ENCODE results near the gene ANKS3.
"Not testable (repeated sequence)": the region's sequence is repeated elsewhere in the genome, so short reads cannot be mapped to it uniquely, and the experiment has no call there.

Gene ANKS3

DNA sequence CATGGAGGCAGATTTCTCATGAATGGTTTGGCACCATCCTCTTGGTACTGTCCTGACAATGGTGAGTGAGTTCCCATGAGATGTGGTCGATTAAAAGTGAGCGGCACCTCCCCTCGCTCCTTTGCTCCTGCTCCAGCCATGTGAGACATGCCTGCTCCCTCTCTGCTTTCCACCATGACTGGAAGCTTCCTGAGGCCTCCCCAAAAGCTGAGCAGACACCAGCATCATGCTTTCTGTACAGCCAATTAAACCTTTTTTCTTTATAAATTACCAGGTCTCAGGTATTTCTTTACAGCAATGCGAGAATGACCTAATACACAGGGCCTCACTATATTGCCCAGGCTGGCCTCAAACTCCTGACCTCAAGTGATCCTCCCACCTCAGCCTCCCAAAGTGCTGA, 20.8 kb upstream of the ANKS3 start:
- no peak for DNase-seq (ENCODE audit: low spot score)

DNA sequence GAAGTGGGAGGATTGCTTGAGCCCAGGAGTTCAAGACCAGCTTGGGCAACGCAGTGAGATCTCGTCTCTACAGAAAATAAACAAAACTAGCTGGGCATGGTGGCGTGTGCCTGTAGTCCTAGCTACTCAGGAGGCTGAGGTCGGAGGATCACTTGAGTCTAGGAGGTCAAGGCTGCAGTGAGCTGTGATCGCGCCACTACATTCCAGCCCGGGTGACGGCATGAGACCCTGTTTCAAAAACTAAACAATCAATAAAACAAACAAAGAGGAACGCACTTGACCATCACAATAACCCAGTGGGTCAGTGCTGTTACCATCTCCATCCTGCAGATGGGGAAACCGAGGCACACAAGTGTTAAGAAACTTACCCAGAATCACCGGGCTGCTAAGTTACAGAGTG, 19.2 kb upstream of the ANKS3 start:
- no peak for DNase-seq (ENCODE audit: low spot score)

DNA sequence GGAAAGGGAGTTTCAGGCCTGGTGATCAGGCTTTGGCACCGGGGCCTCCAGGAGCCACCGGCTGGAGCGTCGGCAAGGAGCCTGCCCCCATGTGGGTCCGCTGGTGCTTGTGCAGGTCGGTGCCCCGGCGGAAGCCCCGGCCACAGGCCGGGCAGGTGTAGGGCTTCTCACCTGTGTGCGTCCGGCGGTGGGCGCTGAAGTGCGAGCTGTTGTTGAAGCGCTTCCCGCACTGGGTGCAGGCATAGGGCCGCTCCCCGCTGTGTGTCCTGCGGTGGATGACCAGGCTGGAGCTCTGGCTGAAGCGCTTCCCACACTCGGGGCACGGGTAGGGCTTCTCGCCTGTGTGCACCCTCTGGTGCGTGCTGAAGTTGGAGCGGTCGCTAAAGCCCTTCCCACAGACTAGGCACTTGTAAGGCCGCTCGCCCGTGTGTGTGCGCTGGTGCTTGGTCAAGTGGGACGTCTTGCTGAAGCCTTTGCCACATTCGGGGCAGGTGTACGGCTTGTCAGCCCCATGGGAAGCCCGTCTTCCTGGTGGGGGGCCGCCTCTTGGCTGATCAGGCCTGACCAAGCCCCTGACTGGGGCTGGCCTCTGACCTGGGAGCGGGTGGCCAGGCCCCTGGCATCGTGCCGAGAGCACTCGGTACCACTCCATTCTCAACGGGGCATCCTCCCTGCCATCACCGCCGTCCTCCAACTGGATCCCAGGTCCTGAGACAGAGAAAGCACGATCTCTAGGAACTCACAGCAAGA, 18.5 kb upstream of the ANKS3 start:
- no peak for DNase-seq (ENCODE audit: low spot score)

DNA sequence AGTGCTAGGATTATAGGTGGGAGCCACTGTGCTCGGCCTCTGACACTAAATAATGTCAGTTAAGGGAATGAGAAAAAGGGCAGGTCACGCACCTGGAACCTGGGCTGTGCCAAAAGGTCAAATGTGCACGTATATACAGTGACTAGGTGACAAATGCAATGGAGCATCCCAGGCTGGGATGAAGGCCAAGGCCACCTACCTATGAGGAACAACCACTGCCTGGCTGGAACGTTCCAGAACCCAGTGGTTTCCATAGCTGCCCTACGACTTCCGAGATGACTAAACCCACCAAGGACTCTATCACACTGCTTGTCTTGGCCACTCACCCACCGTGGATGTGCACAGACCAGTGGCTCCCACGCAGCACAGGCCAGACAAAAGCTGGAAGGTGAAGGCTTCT, 16.8 kb upstream of the ANKS3 start:
- DNase-seq (ENCODE audit: low spot score) = no peak

DNA sequence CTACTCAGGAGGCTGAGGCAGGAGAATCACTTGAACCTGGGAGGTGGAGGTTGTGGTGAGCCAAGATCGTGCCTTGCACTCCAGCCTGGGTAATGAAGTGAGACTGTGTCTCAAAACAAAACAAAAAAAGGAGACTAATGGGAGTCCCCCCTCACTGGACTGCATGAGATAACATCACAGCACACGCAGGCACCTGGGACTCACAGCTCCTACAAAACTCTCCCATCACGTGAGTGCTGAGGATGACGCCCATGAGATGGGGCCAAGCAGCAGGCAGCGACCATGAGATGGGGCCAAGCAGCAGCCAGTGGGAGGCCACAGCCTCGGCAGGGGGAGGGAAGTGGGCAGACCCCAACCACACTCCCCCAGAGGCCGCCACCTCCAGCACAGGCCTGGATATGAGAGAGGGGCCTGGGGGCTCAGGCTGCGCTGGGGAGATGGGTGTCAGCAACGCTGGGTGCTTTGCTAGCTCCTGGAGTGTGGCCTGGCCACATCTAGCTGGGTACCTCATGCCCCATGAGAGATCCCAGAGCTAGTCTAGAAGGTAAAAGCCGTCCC, 15.7 kb upstream of the ANKS3 start:
- DNase-seq (ENCODE audit: low spot score) = no peak

DNA sequence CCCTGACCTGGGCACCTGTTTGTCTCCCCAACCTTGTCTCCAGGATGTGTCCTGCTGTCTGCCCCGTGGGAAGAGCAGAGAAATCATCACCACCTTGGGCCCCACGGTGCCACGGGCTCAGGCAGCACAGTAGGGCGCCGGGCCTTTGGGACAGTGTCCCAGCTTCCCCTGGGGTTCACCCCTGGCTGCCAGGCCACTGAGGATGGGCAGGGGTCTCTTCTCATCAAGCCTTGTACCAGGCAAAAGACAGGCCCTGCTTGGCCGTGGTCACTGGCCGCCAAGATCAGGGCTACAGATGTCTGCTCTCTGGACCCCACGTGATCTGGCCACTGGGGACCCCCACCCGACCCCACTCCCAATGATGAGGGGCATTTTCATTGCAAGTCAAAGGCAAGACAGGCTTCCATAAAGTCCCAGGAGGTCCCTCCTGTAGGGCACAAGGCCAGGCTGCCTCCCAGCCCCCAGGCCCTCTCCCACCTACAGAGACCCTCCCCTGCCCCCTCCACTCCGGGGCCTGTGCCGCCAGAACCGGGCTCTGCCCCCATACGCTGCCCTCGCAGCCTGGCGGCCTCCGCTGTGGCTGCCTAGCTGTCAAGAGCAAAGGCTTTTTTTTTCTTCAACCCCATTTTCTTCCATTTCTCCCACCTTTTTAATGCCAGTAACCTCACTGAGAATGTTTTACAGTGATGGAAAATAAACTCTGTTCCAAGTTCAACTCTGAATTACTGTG, 14.8 kb upstream of the ANKS3 start:
- DNase-seq (ENCODE audit: low spot score) = no peak

DNA sequence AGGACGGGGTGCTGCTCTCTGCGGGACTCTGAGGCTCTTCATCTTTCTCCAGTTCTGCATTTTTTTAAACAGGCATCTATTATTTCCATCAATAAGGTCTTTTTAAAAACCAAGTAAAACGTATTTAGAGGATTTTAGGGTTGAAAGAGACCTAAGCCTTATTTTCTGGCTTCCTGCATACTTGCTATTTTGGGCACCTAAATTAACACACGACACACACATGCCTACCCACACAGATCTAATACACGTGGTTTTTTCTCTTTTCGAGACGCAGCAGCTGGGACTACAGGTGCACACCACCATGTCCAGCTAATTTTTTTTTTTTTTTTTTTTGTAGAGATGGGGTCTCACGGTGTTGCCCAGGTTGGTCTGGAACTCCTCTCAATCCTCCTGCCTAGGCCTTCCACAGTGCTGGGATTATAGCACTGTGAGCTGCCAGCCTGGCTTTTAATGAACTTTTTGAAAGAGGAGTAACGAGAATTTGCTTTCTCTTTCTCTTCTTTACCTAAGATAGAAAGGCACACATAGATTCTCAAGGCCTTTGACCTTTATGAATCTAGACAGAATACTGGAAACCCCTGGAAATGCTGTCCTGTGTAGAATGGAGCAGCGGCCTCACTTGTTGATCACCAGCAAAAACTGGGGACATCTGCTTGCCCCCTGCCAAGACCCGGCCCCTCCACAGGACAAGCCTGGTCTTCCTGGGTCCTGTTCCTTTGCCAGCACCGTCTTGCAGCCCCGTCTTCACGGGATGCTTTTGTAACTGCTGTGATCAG, 14.0 kb upstream of the ANKS3 start:
- DNase-seq (ENCODE audit: low spot score) = no peak

DNA sequence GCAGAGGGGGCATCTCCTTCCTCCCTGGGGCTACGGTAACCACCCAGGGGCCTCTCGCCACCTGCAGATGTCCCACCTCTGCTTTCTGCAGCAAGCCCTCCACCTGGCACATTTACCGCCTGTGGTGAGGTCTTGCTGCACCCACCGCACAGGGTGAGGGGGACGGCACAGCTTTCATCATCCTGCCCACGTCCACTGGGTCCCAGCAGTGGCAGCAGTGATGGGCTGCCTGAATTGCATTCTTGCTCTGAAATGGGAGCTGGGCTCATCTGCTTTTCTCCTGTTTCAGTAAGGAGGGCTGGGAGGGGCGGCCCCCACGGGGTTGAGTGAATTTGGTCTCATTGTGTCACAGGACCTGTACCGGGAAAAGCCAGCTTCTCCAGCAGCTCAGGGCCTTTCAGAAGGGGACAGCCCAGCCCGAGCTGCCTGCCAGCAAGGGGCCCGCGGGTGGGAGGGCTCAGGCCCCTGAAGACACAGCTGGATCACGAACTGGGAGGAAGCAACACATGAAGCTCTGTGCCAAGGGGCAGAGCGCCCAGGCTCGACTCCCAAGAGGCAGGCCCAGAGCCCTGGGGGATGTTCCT, 13.0 kb upstream of the ANKS3 start:
- DNase-seq (ENCODE audit: low spot score) = no peak

DNA sequence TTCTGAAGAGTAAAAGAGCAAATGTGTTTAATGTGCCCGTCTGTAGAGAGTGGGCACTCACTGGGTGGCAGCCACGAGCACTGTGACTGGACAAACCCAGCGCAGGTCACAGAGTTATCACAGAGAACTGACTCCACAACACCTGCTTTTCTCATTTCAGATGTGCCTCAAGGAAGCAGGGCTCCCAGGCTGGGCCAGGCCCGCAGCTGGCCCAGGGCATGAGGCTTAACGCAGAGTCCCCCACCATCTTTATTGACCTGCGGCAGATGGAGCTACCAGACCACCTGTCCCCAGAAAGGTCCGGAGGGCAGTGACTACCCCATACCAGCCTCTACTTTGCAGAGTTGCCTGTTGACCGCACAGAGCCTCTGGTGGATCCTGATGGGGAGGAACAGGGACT, 12.1 kb upstream of the ANKS3 start:
- DNase-seq (ENCODE audit: low spot score) = no peak

DNA sequence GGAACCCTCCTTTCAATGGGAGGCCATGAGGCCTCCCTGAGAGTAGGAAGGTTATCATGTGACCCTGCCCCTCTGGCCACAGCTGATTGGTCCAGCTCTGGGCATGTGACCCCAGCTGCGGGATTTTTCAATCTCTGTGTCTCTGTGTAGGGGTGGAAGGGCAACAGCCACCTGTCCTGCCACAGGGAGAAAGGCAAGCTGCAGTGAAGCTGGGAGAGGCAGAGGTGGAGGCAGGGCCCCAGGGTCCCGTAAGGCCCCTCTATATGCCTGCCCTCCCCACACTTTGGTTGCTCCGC, 11.2 kb upstream of the ANKS3 start:
- DNase-seq (ENCODE audit: low spot score) = no peak

DNA sequence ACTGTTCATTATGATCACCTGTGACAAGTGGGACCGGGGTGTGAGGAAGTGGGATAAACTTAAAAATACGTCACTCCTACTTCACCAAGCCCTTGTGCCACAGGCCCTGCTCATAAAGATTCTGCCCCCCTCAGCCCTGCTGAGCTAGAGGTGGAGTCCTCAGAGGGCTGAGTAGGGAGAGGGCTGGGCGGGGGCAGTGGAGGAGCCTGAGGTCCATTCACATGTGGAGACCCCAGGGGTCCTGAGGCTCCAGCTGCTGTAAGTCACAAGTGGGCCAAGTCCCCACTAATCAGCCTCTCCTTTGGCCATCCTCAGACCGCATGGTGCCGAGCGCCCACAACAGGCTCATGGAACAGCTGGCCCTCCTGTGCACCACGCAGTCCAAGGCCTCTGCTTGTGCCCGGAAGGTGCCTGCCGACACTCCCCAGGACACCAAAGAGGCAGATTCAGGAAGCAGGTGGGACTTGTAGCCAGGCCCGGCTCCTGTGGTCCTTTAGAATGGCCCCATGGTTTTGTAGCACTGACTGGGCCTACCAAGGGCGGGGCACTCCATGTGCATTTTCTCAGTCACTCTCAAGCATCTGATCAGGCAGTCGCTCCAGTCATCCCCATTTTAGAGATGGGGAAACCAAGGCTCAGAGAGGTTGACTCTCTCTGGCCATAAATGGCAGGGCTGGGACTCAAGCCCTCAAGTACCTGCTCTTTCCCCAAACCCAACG, 10.6 kb upstream of the ANKS3 start:
- DNase-seq (ENCODE audit: low spot score) = no peak

DNA sequence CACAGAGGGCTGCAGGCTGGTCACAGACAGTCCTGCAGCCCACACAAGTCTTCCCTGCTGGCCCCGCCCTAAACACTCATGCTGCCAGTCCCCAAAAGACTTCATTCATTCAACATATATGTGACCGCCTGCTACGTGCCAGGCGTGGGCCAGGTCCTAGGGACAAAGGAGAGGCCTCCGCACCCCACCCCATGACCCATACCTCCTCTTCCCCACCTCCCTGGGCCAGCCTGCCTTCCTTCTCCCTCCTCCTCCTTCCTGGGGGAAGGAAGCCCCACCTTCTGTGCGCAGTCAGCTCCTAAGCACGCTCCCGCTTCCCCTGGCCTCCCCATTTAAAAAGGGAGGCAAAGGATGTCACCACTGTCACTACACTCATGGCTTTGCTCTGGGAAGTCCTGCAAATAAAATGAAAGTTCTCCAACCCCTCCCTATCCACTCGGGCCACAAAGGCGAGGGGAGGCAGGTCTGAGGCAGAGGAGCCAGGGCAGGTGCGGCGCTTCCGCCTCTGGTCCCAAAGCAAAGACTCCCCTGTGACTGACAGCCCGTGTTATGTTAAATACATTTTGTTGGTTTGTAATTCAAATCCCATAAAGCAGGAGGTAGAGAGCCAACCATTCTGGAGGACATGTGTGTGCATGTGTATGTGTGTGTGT, 9.3 kb upstream of the ANKS3 start:
- DNase-seq (ENCODE audit: low spot score) = no peak

DNA sequence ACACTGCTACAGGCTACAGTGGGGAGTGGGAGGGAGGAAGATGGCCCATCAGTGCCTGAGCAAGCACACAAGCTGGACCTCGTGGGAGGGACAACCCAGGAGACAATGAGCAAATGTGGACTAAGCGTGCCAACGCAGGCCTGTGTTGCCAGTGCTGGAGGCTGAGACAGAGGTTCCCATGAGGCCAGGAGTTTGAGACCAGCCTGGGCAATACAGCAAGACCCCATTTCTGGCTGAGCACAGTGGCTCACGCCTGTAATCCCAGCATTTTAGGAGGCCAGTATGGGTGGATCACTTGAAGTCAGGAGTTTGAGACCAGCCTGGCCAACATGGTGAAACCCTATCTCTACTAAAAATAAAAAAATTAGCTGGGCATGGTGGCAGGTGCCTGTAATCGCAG, 4.3 kb upstream of the ANKS3 start:
- not testable (repeated sequence) for DNase-seq (ENCODE audit: low spot score)

DNA sequence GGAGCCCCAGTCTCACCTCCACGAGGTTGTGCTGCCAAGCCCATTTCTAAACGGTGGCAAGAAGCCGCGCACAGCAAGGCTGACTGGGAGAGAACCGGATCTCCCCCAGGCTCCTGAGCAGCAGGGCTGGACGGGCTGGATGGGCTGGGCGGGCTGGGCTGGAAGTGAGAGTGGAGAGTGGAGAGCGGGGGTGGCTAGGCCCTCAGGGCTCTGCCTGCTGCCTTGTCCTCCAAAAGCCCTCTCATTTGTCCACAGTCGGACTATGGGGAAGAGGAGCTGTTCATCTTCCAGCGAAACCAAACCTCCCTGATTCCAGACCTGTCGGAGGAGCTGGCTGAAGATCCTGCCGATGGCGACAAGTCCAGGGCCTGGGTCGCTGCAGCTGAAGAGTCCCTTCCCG, 3.5 kb upstream of the ANKS3 start:
- no peak for DNase-seq (ENCODE audit: low spot score)

DNA sequence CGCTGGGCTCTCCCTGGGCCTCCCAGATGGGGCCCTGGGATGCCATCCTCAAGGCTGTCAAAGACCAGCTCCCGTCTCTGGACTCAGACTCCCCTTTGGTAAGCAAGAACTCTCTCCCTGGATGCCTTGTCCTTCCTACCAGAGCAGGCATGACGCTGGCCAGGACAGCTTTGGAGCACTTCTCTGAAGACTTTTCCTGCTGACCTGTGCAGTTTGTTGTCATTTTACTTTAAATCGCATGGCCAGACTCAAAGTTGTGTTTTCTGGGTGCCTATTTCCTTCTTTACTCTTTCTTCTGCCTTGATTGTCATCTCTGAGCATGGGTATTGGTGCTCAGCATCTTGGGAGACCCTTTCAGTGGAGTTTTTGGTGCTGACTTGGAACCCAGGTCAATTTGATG, 2.5 kb upstream of the ANKS3 start:
- DNase-seq (ENCODE audit: low spot score) = no peak

DNA sequence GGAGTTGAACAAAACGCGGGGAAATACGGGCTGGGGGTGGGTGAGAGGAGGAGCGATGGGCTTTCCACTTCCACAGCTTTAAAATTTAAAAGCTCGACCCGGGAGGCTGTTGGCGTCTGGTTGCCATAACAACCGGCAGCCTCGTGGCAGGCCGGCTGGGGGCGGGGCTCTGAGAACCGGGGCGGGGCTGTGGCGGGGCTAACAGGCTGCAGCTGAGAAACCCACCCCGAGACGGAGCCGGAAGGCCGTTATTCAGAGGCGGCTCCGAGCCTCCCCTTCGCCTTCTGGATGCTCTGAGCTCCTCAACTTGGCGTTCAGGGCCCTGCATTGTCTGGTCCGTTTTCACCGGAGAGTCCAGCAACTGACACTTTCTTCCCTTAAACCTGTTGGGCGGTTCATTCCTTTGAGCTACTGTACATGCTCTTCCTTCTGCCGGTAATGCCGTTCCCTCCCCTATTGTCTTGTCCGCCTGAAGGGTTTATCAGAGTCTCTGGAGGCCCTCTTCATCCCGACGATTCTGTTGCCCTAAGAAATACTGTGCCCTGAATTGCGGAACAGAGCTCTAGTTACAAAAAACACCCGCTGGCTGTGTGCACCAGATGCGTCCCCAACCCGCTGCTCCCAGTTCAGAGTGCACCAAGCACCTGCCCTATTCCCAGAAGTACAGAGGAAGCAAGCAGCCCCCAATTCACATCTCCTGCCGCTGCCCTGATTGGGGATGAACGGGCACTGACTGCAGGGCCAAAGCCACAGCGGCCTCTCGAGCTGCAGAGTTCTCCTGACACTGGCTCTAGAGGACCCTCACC, 862 bp upstream of the ANKS3 start:
- DNase-seq (ENCODE audit: low spot score) = peak; percentile 90

DNA sequence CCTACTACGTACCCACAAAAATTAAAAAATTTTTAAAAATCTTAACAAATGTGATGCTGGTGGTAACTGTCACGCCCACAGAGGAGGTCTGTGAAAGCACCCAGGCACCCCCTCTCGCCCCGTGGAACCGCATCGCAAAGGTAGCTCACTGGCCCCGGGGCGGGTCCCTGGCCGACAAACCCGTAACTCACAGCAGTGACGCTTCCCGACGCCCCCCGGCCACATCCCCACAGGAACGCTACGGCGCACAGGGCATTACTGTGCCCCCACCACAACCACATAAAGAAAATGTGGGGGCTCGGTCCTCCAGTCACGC, 366 bp downstream of the ANKS3 start:
- DNase-seq (ENCODE audit: low spot score) = no peak

DNA sequence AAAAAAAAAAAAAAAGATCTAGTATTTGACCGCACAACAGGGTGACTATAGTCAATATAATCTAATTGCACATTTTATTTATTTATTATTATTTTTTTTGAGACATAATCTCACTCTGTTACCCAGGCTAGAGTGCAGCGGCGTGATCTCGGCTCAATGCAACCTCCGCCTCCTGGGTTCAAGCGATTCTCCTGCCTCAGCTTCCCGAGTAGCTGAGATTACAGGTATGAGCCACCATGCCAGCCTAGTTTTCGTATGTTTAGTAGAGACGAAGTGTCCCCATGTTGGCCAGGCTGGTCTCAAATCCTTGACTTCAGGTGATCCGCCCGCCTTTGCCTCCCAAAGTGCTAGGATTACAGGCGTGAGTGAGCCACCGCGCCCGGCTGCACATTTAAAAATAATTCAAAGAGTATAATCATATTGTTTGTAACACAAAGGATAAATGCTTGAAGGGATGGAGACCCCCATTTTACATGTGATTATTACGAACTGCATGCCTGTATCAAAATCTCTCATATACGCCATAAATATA, 794 bp downstream of the ANKS3 start:
- DNase-seq (ENCODE audit: low spot score) = no peak

DNA sequence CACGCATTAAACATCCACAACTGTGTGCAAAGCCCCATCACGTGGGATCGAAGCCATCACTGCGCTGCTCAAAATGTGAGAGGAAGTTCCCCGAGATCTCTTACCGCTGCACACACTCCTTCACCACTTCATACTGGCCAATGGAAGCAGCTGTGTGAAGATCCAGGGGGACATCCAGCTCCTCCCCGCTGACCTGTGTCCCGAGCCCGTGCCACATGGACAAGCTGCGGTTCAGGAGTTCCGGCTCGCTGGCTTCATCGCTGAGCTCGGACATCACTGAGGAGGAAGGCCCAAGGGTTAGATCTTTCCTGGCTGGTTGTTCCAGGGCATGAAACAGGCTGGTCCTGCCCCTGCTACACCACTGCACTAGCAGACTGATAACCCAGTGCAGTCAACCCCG, 4.2 kb downstream of the ANKS3 start:
- no peak for DNase-seq (ENCODE audit: low spot score)

DNA sequence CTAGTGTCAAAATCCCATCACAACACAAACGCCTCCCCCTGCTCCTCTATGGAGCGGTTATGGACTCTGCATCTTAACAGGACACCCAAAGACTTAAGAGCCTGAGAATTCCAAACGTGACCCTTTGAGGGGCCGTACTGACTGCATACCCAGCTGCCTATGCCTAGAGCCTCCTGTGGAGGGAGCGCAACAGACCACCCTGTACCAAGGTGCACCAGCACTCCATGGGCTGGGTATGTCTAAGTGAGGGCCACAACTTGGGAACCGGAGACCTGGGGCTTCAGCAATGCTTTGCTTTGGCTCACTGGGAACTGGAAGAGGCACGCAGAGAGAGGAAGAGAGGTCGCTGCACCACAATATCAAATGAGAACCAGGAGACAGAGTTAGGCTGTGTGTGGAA, 5.4 kb downstream of the ANKS3 start:
- DNase-seq (ENCODE audit: low spot score) = no peak

DNA sequence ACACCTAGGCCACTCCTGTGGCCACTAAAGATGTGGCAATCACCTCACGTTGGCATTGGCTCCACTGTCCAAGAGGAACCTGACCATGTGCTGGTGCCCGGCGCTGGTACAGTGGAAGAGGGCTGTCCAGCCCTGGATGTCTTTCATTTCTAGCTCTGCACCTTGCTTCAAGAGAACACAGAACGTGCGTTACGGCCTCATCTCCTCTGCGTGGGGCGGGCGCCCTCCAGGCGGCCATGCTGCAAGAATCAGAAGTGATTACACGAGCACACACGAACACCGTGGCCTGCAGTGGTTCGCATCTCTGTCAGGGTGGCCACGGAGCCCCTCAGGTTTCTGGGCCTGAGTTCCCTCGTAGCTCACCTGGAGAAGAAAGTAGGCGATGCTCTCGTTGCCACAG, 7.5 kb downstream of the ANKS3 start:
- no peak for DNase-seq (ENCODE audit: low spot score)

Measured in NAMALWA (cell line).